Astrocyte (in vitro differentiated cells and primary cell): ENCODE data around the gene YES1. TPM values are rescaled to one million over a fixed set of nuclear protein-coding genes. Genes with fewer than 3 reads are reported as not detected.

Experiments used
- DNase-seq: peaks from one replicate; pipeline ENCODE4 v3.0.0-alpha.2; 2010; ENCODE audit warnings: low read depth
- FAIRE-seq: peaks from 2 replicates; lab custom pipeline; 2011; peaks lifted over from hg19 to GRCh38; lab: Jason Lieb, UNC
- H2AFZ ChIP-seq: 2 replicates; pipeline ENCODE4 v1.6.0; 2012; ENCODE audit warnings: low read depth, low read length, inconsistent platforms
- H3K27ac ChIP-seq: 2 replicates; pipeline ENCODE4 v1.5.1; 2011; ENCODE audit warnings: low read depth, low read length, inconsistent platforms
- H3K27me3 ChIP-seq: 2 replicates; pipeline ENCODE4 v1.6.0; 2011; ENCODE audit warnings: low read length, inconsistent platforms; ENCODE audit not compliant: insufficient read depth
- H3K36me3 ChIP-seq: 2 replicates; pipeline ENCODE4 v1.5.1; 2011; ENCODE audit warnings: low read length, inconsistent platforms; ENCODE audit not compliant: insufficient read depth
- H3K4me1 ChIP-seq: 2 replicates; pipeline ENCODE4 v1.5.1; 2011; ENCODE audit warnings: low read length, inconsistent platforms; ENCODE audit not compliant: insufficient read depth
- H3K4me2 ChIP-seq: 2 replicates; pipeline ENCODE4 v1.6.0; 2012; ENCODE audit warnings: low read length, inconsistent platforms
- H3K4me3 ChIP-seq: 2 replicates; pipeline ENCODE4 v1.5.1; 2011; ENCODE audit warnings: low read depth, mild to moderate bottlenecking, low read length, inconsistent platforms; ENCODE audit not compliant: insufficient read depth
- H3K79me2 ChIP-seq: 2 replicates; pipeline ENCODE4 v1.6.0; 2012; ENCODE audit warnings: mild to moderate bottlenecking, low read length, inconsistent platforms; ENCODE audit not compliant: insufficient read depth
- H3K9ac ChIP-seq: 2 replicates; pipeline ENCODE4 v1.6.0; 2012; ENCODE audit warnings: mild to moderate bottlenecking, low read length, inconsistent platforms
- H3K9me3 ChIP-seq: 2 replicates; pipeline ENCODE4 v1.5.1; 2012; ENCODE audit warnings: low read depth, mild to moderate bottlenecking, low read length, inconsistent platforms; ENCODE audit not compliant: insufficient read depth
- H4K20me1 ChIP-seq: 2 replicates; pipeline ENCODE4 v1.6.0; 2012; ENCODE audit warnings: low read length, inconsistent platforms; ENCODE audit not compliant: insufficient read depth
- H3K27ac Mint-ChIP-seq: one replicate; pipeline ENCODE4 v1.8.0; 2021; ENCODE audit warnings: mild to moderate bottlenecking, mixed read lengths; ENCODE audit not compliant: unreplicated experiment
- H3K27me3 Mint-ChIP-seq: one replicate; pipeline ENCODE4 v1.8.0; 2021; ENCODE audit warnings: low read depth, mixed read lengths; ENCODE audit not compliant: unreplicated experiment
- H3K36me3 Mint-ChIP-seq: one replicate; pipeline ENCODE4 v1.8.0; 2021; ENCODE audit warnings: low read depth, mixed read lengths; ENCODE audit not compliant: unreplicated experiment
- H3K4me1 Mint-ChIP-seq: one replicate; pipeline ENCODE4 v1.8.0; 2021; ENCODE audit warnings: low read depth, mixed read lengths; ENCODE audit not compliant: unreplicated experiment
- H3K4me3 Mint-ChIP-seq: one replicate; pipeline ENCODE4 v1.8.0; 2021; ENCODE audit warnings: mild to moderate bottlenecking, moderate library complexity, mixed read lengths; ENCODE audit not compliant: unreplicated experiment
- H3K9me3 Mint-ChIP-seq: one replicate; pipeline ENCODE4 v1.8.0; 2021; ENCODE audit warnings: mild to moderate bottlenecking, mixed read lengths; ENCODE audit not compliant: unreplicated experiment
- CTCF ChIP-seq: IDR thresholded peaks from 2 replicates; pipeline ENCODE4 v1.5.1; 2011; ENCODE audit warnings: low read depth, mild to moderate bottlenecking, inconsistent platforms, low read length, moderate library complexity; ENCODE audit not compliant: insufficient read depth
- EZH2 ChIP-seq: IDR thresholded peaks from 2 replicates; pipeline ENCODE4 v1.6.1; 2012; ENCODE audit warnings: mild to moderate bottlenecking, low read length, inconsistent platforms; ENCODE audit not compliant: insufficient read depth
- total RNA-seq: library from RNA; stranded (reverse); gene quantifications from 2 replicates; pipeline ENCODE4 v1.2.1, GENCODE V29; 2021

The YES1 gene
- total RNA-seq, 1 donor from 2014 or later: 68.2 TPM

- Histone ChIP-seq H2AFZ (no peak overlapping the region), H3K79me2 (peaks cover 10% of the 10 kb centered on the region), H3K4me2 (no peak overlapping the region), H3K9me3 (no peaks in the 10 kb centered on the region), H3K9ac (no peak overlapping the region), H3K36me3 (no peaks in the 10 kb centered on the region), H4K20me1 (peaks cover 3% of the 10 kb centered on the region), H3K27ac (no peak overlapping the region), H3K27me3 (no peaks in the 10 kb centered on the region), H3K4me3 (no peak overlapping the region), H3K4me1 (no peaks in the 10 kb centered on the region)
- FAIRE-seq (no peak), DNase-seq (no peak)
- H3K27me3 Mint-ChIP-seq: no peaks in the 10 kb centered on the region
- H3K4me3 Mint-ChIP-seq: no peak overlapping the region
- H3K36me3 Mint-ChIP-seq: no peaks in the 10 kb centered on the region
- no peaks in the 10 kb centered on the region for H3K9me3 Mint-ChIP-seq
- H3K27ac Mint-ChIP-seq: no peak overlapping the region
- no peak for TF ChIP-seq EZH2
- TF ChIP-seq CTCF: no peak
- no peaks in the 10 kb centered on the region for H3K4me1 Mint-ChIP-seq
These were observed 57.4 kb downstream of the YES1 start for GRCh38 chr18:754656-755055.

GRCh38 chr18:750456-750855 is 61.6 kb downstream of the YES1 start:
- no peak overlapping the region for H3K4me3 ChIP-seq
- no peak overlapping the region for H3K27ac Mint-ChIP-seq
- FAIRE-seq: no peak

More at GRCh38 chr18:750456-750855, 61.6 kb downstream of the YES1 start:
- Histone ChIP-seq H3K9ac (no peak overlapping the region), H3K79me2 (no peaks in the 10 kb centered on the region), H3K4me2 (no peak overlapping the region), H3K27ac (no peak overlapping the region), H3K9me3 (no peaks in the 10 kb centered on the region), H3K36me3 (no peaks in the 10 kb centered on the region), H3K4me1 (no peaks in the 10 kb centered on the region), H2AFZ (no peak overlapping the region), H4K20me1 (no peaks in the 10 kb centered on the region), H3K27me3 (no peaks in the 10 kb centered on the region)
- H3K4me1 Mint-ChIP-seq: no peaks in the 10 kb centered on the region
- H3K9me3 Mint-ChIP-seq: no peaks in the 10 kb centered on the region
- no peak overlapping the region for H3K4me3 Mint-ChIP-seq
- DNase-seq: no peak
- TF ChIP-seq CTCF (no peak), EZH2 (no peak)
- no peaks in the 10 kb centered on the region for H3K27me3 Mint-ChIP-seq
- no peaks in the 10 kb centered on the region for H3K36me3 Mint-ChIP-seq
